Uterus (tissue), 4 donors: ENCODE measurements around the gene PAWR. TPM values are rescaled to one million over a fixed set of nuclear protein-coding genes. Genes with fewer than 3 reads are reported as not detected.
A peak's percentile ranks its signal among the peaks of the same experiment; 100 is the strongest.

Source experiments
- DNase-seq, 2 donors: peaks; one replicate each; pipeline ENCODE4 v3.0.0-alpha.2; 2019 to 2020
- H3K27ac ChIP-seq, 2 donors: fragments of 200-600 bp; sonication (generic); 1 replicate in 1 of 2; 2 replicates in 1 of 2; pipeline ENCODE4 v1.5.1; 2016 to 2018
- H3K27me3 ChIP-seq, 2 donors: fragments of 200-600 bp; sonication (generic); one replicate each; pipeline ENCODE4 v1.5.1; 2018 to 2019; ENCODE audit warnings: control low read depth in 1 of 2
- H3K36me3 ChIP-seq, 2 donors: fragments of 200-600 bp; sonication (generic); one replicate each; pipeline ENCODE4 v1.5.1; 2019; ENCODE audit warnings: control low read depth in 1 of 2
- H3K4me1 ChIP-seq, 2 donors: fragments of 200-600 bp; sonication (generic); one replicate each; pipeline ENCODE4 v1.5.1; 2018 to 2019; ENCODE audit warnings: control low read depth in 1 of 2
- H3K4me3 ChIP-seq, 2 donors: fragments of 200-600 bp; sonication (generic); 1 replicate in 1 of 2; 2 replicates in 1 of 2; pipeline ENCODE4 v1.5.1; 2018 to 2019; ENCODE audit warnings: mild to moderate bottlenecking in 1 of 2
- H3K9me3 ChIP-seq, 2 donors: fragments of 200-600 bp; sonication (generic); one replicate each; pipeline ENCODE4 v1.5.1; 2019; ENCODE audit warnings: control low read depth in 1 of 2
- POLR2A ChIP-seq, 2 donors: fragments of 450-650 bp; IDR thresholded peaks; one replicate each; pipeline ENCODE4 v1.6.1; 2016; ENCODE audit warnings: antibody characterized with exemption in 2 of 2, mild to moderate bottlenecking in 1 of 2, moderate library complexity in 1 of 2
- intact Hi-C: fragments of 100-400 bp; cut with DNase I; formaldehyde crosslinking; loops from one replicate; pipeline ENCODE4 v1.15.1; 2023; ENCODE audit warnings: low total_unique reads
- total RNA-seq, 4 donors: library from RNA; depleted of rRNA in 3 of 4; stranded (reverse); fragments of >200 nt in 3 of 4; gene quantifications; one replicate each; pipeline versions ENCODE4 v1.1.0 to v1.2.4, GENCODE V29; 2014 to 2023
- TF ChIP-seq, protein P1 (sequence below), 4 experiments: fragments of 200-600 bp in 2 of 4; fragments of 450-650 bp in 2 of 4; sonication (generic) in 2 of 4; IDR thresholded peaks; one replicate each; pipeline ENCODE4 v1.5.1; 2016 to 2019; ENCODE audit warnings: antibody characterized with exemption in 4 of 4, mild to moderate bottlenecking in 2 of 4, moderate library complexity in 1 of 4
- donor health status: DM: yes; HTN: yes; CAD: no.

Gene PAWR
- total RNA-seq, 4 donors from 2014 or later, result 54.1 to 144 (median 73.1) TPM

DNA sequence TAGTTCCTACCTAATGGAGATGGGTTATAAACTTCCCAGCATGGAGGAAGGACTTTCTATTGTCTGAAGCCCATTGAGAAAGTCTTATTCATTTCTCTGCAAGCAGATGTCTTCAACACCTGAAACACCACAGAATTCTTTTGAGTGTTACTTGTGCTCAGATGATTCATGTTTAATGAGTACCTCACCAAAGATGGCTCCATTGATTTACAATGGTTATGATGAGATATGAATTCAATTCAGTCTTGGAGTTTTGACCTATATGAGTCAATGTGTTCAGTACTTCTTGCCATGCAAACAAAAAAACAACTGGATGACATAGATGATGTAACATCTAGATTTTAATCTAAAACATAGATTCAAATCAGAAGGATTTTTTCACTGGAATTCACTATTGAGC lies 15.4 kb upstream of the PAWR start:
- intact Hi-C loops, result no loop called here
- TF ChIP-seq, protein P1, sequence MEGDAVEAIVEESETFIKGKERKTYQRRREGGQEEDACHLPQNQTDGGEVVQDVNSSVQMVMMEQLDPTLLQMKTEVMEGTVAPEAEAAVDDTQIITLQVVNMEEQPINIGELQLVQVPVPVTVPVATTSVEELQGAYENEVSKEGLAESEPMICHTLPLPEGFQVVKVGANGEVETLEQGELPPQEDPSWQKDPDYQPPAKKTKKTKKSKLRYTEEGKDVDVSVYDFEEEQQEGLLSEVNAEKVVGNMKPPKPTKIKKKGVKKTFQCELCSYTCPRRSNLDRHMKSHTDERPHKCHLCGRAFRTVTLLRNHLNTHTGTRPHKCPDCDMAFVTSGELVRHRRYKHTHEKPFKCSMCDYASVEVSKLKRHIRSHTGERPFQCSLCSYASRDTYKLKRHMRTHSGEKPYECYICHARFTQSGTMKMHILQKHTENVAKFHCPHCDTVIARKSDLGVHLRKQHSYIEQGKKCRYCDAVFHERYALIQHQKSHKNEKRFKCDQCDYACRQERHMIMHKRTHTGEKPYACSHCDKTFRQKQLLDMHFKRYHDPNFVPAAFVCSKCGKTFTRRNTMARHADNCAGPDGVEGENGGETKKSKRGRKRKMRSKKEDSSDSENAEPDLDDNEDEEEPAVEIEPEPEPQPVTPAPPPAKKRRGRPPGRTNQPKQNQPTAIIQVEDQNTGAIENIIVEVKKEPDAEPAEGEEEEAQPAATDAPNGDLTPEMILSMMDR (IDR thresholded peaks at IDR 0.05), result no peak

DNA sequence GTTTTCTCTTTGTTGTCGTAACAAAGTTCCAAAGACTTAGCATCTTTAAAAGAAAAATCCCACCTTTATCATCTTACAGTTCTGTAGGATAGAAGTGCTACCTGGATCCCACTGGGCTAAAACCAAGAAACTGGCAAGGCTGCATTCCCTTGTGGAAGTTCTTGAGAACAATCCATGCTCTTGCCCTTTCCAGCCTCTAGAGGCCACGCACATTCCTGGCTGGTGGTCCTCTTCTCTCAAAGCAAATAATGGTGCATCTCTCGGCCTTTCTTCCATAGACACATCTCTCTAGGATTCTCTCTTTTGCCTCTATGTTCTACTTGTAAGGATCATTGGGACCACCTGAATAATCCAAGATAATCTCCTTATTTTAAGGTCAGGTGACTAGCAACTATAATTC lies 8.2 kb upstream of the PAWR start:
- intact Hi-C loops, result no loop called here
- Histone ChIP-seq H3K27me3 (no peaks in the 10 kb centered on the region), H3K27ac (no peak overlapping the region), H3K4me3 (no peak overlapping the region), H3K9me3 (no peaks in the 10 kb centered on the region), H3K36me3 (no peaks in the 10 kb centered on the region), H3K4me1 (no peaks in the 10 kb centered on the region)
- no peak for DNase-seq
- TF ChIP-seq, protein P1 (IDR thresholded peaks at IDR 0.05), result no peak
- no peak for TF ChIP-seq POLR2A (IDR thresholded peaks at IDR 0.05)

More for the DNA sequence above, 15.4 kb upstream of the PAWR start:
- DNase-seq, result no peak
- no peaks in the 10 kb centered on the region for H3K9me3 ChIP-seq
- no peak overlapping the region for H3K27ac ChIP-seq
- no peaks in the 10 kb centered on the region for H3K36me3 ChIP-seq
- no peaks in the 10 kb centered on the region for H3K4me1 ChIP-seq
- no peak overlapping the region for H3K4me3 ChIP-seq
- no peaks in the 10 kb centered on the region for H3K27me3 ChIP-seq

DNA sequence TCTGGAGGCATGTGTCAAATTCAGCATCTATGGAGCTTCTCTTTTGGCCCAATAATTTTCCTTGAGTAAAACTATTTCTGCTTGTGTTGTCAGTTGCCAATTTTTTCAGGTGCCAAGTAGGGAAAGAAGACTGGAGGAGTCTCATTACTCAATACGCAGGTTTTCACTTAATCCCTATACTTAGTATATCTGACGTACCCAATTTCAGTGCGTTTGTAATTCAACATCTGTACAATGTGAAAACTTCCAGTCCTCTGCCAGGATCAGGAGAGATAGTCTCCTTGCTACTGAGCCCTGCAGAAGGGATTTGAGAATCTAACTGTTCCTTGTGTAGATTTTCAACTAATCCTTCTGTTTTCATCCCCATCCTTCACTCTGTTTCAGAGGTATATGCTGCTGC lies 5.7 kb upstream of the PAWR start:
- no peak for DNase-seq
- Histone ChIP-seq H3K4me3 (no peak overlapping the region), H3K4me1 (no peaks in the 10 kb centered on the region), H3K27me3 (no peaks in the 10 kb centered on the region), H3K27ac (no peak overlapping the region), H3K36me3 (no peaks in the 10 kb centered on the region), H3K9me3 (no peaks in the 10 kb centered on the region)
- intact Hi-C loops, result no loop called here
- TF ChIP-seq, protein P1 (IDR thresholded peaks at IDR 0.05), result no peak
- no peak for TF ChIP-seq POLR2A (IDR thresholded peaks at IDR 0.05)

DNA sequence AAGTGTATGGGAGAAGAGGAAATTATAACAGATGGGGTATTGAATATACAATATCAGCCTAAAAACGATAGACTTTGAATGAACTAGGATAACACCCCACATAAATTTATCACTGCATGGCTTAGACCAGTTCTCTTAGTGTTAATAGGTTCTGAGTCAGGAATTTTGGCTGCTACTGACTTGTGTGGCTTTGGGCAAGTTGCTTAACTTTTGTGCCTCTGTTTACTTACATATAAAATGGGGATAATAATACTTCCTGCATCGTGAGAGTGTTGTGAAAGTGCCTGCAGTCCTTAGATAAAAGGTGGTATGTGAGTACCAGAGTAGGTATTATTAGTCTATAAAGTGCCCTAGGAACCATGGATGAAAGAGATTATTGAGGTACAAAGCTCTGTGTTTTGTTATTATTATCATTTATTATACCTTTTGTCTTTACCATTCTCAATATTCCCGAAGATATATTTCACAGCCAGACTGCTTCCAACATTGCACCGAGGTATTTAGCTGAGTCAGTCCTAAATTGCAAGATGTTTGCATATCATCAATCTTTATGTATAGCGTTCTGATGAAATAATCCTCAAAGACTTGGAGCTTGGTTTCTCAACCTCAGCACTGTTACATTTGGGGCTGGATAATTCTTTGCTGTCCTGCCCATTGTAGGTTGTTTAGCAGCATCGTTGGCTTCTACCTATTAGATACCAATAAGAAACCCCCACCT lies 2.3 kb upstream of the PAWR start:
- Histone ChIP-seq H3K4me3 (no peak overlapping the region), H3K4me1 (no peaks in the 10 kb centered on the region), H3K27ac (no peak overlapping the region), H3K36me3 (no peaks in the 10 kb centered on the region), H3K27me3 (no peaks in the 10 kb centered on the region), H3K9me3 (no peaks in the 10 kb centered on the region)
- DNase-seq, result no peak
- TF ChIP-seq, protein P1 (IDR thresholded peaks at IDR 0.05), result no peak
- TF ChIP-seq POLR2A (IDR thresholded peaks at IDR 0.05), result no peak
- intact Hi-C loops, result no loop called here

DNA sequence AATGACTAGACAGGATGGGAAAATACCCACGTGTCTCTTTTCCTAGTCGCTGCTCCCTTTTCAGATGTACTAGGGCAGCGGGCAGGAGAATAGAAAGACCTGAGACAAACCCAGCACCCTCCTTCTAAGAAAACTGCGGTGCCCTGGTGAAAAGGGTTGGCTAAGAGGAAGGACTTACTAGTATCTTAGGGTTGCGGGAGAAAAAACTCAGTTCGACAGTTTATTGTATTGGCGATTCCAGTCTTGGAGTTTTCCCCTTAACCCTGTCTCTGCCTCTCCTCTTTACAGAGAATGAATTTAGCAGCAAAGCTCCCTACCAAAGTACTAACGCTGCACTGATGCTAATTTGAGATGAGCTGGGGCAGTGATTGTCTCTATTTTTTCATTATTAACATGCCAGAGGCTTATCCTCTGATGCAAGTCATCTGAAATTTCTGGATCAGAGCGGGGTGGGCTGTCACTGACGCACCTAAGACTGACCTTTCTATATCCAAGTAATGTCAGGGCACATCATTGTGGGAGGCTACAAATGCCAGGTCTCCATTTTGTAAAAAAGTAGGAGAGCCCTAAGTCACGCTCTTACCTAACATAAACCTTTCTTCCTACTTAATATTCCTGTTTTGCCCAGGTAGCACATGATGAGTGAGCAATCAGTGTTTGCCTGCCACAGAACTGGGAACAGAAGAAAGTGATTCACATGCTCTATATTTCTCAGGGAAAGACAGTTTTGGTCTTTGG lies 916 bp upstream of the PAWR start:
- H3K9me3 ChIP-seq, result no peaks in the 10 kb centered on the region

More for the DNA sequence above, 916 bp upstream of the PAWR start:
- Histone ChIP-seq H3K4me3 (peak overlapping the region; percentile 87 to 96), H3K27ac (peak overlapping the region; percentile 95 to 97), H3K27me3 (no peaks in the 10 kb centered on the region), H3K36me3 (no peaks in the 10 kb centered on the region), H3K4me1 (no peaks in the 10 kb centered on the region)
- no peak for DNase-seq
- TF ChIP-seq POLR2A (IDR thresholded peaks at IDR 0.05), result no peak
- TF ChIP-seq, protein P1 (IDR thresholded peaks at IDR 0.05), result no peak
- intact Hi-C loops, result no loop called here
